ENCODE data around the gene KIF1A.
A peak's percentile ranks its signal among the peaks of the same experiment; 100 is the strongest.
"Not testable (repeated sequence)": the region's sequence is repeated elsewhere in the genome, so short reads cannot be mapped to it uniquely, and the experiment has no call there.

KIF1A gene

DNA sequence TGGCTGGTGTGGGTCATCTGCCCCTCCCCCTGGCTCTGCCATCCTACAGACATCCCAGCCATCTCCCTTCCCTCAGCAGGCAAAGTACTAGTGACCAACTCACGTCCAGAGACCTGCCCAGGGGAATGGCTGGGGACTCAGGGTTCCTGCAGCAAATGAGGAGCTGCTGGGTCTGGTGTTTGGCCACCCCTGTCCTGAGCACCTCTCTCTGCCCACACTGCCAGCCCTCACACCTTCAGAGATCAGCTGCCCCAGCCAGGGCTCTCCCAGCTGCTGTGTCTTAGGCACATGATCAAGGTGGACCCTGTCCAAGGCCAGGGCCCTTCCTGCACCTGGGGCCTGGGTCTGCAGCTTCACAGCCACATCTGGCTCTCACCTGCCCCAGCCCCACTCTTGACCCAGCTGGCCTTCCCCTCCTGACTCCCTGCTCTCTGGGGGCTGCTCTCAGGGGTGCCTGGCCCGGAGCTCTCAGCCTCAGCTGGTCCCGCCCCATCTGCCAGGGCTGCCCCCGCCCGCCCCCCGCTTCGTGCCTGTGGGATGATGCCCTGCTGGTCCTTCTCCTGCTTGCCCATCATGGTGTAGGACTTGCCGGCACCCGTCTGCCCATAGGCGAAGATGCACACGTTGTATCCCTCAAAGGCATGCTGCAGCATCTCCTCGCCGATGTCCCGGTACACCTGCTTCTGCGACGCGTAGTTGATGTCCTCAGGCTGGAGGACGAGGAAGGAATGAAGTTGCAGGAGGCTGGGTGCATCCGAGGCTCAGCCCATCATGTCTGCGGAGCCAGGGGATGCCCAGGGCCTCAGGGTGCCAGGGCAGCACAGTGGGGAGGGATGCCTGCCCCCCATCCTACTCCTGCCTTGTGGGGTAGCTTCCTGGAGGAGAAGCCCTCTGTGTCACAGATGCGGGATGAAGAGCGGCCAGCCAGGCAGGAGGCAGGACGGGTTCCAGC is 32.2 kb downstream of the KIF1A start:
- no peak for DNase-seq (ENCODE audit: low spot score)

GRCh38 chr2:240786871-240787311 is 33.1 kb downstream of the KIF1A start:
- no peak for DNase-seq (ENCODE audit: low spot score)

DNA sequence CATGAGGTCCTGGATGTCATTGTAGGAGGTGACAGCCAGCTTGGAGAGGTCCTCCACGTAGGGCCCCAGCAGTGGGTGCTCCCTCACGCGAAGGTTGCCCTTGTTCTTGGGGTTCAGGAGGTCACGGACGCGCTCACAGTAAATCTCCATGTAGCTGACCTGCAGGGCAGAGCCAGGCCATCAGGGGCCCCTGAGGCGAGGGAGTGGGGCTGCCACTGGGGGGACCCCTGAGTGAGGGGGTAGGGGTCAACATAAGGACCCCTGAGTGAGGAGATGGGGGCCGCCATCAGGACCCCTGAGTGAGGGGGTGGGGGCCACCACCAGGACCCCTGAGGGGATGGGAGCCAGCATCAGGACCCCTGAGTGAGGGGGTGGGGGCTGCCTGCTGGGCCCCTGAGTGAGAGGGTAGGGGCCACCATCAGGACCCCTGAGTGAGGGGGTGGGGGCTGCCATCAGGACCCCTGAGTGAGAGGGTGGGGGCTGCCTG is 33.6 kb downstream of the KIF1A start:
- no peak for DNase-seq (ENCODE audit: low spot score)

GRCh38 chr2:240785424-240786335 is 34.3 kb downstream of the KIF1A start:
- DNase-seq (ENCODE audit: low spot score): no peak

DNA sequence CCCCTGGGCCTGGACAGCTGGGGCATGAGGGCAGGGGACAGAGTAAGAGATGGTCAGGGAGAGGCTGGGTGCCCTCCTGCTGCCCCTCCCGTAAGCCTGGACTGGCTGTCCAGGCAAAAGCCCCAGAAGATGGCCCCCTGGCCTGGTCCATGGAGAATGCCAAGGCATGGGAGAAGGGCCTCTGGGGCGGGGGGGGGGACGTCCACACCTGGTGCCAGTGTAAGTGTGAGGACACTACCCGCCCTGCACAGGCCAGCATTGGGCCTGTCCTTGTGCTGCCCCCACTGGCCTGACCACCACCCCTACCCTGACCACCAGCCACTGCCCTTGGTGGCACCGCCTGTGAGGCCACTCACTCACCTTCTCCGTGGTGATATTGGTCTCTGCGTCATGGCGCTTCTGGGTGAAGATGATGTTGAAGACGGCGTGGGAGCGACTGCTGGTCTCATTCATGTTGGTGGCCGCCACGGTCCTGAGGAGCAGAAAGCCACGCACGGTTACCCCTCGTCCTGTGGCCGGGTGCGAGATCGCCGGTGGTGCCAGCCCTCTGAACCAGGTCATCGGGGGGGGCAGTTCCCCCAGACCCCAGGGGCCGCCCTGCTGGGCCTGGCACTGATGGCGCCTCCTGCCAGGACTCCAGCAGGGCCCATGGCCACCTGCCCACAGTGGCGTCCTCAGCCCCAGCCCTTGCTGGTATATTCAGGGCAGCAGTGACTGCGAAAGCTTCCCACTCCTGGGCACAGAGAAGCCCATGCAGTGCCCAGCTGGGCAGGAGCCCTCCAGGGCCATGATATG is 35.2 kb downstream of the KIF1A start:
- no peak for DNase-seq (ENCODE audit: low spot score)

DNA sequence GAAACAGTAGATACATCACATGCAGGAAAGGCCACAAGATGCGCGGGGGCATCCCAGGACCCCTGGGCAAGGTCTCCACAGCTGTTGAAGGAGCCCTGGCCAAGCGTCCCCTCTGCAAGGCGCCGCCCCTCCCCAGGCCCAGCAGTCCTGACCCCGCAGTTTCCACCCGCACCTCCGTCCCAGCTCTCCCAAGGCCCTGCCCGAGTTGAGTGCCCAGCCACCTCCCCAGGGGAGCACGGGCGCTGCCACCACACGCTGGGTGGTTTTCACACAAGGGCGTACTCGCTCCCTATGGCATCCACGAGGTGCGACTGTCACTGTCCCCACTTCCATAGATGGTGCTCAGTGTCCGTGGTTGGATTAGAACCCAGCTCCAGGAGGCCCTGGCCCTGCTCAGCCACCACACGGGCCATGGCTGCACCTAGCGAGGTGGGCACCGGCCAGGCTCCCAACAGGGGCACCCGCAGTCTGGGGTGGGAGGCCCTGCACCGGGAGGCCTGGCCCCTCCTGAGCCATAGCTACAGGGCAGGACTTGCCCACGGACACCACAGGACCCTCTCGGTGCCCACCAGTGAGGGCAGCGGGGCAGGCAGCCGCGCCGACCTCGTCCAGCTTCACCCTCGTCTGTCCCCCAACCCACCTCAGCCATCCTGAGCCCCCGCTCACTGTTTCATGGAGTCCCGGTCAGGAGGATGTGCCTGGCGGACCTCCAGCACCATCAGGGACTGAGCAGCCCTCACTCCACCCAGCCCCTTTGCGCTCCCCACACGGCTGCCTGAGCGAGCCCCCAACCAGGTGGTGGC is 36.0 kb downstream of the KIF1A start:
- no peak for DNase-seq (ENCODE audit: low spot score)

DNA sequence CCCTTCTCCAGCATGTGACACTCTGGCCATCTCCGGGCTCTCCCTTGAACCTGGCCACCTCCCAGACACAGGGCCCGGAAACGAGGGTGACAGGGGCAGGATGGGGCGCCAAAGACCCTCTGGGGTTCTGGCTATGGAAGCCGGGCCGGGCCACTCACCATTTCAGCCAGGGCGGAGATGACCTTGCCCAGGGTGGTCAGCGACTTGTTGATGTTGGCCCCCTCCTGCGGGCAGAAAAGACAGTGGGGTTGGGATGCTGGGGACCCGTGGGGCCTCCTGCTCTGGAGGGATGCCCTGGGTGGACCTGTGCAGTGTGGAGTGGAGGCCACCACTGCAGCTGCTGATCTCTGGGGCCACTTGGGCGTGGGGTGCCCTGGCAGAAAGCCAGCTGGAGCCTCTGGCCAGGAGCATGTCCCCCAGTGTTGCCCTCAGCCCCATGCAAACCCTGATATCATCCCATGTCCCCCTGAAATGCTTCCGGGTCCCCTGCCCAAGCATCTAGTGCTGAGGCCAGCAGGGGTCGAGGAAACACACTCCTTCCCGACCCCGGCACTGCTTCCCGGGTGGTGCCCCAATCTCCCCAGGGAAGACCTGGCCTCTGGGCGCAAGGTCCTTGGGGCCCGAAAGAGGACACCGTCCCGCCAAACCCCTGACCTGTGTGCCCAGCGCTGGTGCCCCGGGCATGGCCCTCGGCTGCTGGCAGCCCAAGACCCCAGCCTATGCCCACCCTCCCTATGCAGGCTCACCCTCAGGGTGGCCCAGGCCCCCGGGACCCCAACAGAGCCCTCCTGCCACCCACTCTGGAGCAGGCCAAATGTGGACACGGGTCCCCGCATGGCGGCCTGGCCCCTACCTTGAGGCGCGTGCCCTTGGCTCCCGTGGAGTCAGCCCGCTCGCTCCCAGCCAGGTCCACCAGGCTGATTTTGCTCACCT is 36.9 kb downstream of the KIF1A start:
- no peak for DNase-seq (ENCODE audit: low spot score)

DNA sequence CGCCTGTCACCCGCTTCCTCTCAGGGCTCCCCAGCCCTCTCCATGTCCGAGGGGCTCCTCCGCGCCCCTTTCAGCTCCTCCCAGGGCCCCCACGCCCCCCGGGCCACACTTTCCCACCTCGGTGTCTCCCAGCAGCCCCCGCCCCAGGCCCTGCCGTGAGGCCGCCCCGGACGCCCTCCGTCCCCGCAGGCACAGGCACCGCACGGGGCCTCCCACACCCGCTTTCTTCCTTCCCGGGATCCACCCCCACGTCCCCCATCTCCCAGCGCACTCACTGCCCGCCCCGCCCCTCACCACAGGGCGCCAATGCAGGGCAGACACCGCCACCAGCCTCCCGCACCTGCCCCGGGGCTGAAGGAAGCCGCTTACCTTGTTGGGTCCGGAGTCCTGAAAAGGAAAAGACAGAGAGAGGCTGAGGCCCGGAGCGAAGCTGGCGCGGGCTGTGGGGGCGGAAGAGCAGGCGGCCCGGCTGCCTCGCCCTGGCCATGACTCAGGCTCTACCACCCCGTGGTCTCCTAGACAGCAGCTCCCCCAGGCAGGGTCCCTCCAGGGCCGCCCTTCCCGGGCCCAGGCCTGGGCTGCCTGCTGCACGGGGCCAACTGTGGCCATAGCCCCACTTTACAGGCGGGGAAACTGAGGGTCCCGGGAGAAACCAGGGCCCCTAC is 37.7 kb downstream of the KIF1A start:
- no peak for DNase-seq (ENCODE audit: low spot score)

DNA sequence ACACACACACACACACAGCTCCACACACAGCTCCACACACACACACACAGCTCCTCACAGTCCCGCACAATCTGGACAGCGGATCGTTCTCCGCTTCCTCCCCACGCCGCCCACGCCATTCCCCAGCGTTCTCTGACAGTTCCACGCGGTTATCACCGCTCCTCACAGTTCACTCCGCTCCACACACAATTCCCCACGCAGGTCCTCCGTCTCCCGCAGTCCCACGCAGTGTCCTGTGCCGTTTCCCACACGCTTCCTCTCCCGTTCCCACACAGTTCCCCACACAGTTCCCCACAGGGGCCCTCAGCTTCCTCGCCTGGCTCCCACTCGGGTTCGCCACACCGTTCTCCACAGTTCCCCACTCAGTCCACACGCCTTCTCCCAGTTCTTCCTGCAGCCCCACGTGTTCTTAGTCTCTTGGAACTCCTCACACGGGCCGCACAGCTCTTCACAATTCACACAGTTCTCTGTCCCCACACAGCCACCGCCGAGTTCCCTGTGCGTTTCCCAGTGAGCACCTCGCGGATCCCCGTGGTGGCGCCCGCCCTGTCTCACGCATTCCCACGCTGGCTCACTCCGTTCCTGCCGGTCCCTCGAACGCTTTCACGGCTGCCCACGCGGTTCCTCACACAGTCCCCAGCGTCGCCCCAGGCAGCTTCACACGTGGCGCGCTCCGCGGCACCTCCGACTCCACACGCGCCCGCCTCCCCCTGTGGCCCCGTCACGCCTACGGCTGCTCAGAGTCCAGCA is 38.4 kb downstream of the KIF1A start:
- DNase-seq (ENCODE audit: low spot score): no peak

DNA sequence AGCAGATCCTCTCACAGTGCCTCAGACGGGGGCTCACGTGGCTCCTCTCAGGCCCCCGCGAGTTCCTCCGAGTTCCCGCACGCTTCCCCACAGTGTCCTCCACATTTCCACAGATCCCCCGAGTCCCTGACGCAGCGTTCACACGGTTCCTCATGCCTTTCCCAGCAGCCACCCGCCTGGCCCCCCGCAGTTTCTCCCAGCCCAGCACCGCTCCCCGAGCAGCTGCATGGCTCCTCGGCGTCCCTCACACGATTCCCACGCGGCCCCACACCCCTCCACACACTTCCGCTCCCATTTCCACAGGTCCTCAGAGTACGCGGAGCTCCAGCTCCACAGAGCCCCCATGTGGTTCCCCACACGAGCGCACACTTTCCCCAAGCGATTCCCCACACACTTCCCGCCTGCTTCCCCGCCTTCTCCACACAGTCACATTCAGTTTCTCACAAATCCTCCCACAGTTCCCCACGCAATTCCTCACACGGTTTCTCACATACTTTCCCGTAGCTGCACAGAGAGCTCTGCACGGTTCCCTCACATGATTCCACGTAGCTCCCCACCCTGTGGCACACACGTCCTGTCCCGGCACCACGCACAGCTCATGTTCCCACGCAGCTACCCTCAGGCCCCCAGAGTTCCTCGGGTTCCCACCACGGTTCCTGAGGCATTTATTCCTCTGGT is 39.9 kb downstream of the KIF1A start:
- DNase-seq (ENCODE audit: low spot score): peak; percentile 11

DNA sequence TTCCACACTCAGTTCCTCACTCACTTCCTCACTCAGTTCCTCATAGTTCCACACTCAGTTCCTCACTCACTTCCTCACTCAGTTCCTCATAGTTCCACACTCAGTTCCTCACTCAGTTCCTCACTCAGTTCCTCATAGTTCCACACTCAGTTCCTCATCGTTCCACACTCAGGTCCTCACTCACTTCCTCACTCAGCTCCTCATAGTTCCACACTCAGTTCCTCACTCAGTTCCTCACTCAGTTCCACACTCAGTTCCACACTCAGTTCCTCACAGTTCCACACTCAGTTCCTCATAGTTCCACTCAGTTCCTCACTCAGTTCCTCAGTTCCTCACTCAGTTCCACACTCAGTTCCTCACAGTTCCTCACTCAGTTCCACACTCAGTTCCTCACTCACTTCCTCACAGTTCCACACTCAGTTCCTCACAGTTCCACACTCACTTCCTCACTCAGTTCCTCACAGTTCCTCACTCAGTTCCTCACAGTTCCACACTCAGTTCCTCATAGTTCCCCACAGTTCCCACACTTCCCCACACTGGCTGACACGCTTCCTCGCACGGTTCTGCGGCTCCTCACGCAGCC is 40.7 kb downstream of the KIF1A start:
- DNase-seq (ENCODE audit: low spot score): not testable (repeated sequence)

DNA sequence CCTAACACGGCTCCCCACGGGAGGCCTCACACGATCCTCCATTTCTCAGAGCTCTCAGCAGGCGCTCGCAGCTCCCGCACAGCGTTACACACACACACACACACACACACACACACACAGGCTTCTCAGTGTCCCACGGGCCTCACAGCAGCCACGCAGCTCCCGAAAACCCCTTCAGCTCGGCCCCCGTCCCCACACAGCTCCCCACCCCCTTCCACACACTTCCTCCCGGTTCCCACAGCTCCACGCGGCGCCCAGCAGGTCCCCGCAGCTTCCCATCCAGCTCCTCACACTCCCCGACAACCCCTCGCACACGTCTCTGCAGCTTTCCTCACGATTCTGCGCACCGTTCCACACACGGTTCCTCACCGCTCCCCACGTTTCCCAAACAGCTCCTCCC is 41.6 kb downstream of the KIF1A start:
- DNase-seq (ENCODE audit: low spot score): no peak

DNA sequence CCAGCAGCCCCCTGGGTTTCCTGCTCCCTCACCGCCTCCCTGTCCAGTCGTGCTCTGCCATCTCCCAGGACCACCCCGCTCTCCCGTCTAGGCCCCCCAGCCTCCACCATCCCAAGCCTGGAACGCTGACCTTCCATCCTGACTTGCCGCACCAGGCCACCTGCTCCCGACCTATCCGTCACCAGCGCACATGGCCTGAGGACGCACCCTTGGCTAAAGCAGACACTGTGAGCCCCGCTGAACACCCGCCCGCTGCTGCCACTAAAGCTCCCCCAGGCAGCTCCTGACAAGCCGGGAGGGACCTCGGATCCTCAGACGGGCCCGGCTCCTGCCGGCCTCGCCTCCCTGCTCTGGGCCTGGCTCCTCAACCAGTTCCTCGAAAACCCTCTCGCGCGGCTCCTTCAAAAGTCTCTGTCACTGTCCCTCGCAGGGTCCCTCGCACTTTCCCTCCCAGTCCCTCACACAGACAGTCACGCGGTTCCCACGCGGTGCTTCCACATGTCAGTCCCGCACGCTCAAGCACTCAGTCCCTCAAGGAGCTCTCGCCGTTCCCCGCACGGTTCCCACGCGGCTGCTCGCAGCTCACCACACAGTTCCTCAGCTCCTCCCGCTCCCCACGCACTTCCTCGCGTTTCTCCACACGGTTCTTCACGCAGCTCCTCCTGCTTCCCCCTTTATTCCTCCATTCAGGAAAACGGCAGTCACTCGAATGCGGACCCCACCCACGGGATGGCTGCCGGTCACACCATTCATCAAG is 42.4 kb downstream of the KIF1A start:
- DNase-seq (ENCODE audit: low spot score): no peak

DNA sequence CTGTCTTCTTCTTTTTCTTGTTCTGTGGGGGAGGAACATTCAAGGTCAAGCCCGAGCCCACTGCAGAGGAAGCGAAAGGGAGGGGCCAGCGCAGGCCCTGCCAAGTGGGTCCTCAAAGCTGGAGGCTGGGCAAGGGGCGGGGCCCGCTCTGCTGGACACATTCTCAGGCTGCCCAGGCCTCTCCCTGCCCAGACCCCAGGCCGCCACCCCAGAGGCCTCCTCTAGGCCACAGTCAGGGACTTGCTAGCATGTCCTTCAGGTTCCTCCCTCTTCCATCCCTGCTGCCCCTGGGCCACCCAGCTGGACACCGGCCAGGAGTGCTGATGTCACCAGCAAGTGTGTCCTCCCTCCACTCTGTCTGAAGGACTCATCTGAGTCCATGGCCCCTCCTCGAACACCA is 44.1 kb downstream of the KIF1A start:
- DNase-seq (ENCODE audit: low spot score): no peak

DNA sequence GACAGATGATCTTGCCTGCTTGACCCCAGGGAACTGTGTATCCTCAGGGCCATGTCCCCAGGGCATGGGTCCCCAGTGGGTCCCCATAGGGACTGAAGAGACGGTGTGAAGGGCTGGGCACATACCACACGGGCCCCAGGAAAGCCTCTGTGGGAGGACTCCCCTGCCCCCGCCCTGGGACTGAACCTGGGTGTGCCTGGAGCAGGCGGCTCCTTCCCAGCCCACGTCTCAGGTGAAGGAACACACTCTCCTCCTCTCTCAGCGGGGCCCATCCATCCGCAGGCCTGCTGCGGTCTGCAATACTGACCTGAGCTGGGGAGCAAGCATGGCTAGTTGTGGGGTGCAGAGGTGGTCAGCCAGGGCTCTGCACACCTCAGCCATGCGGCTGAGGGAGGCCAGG is 45.2 kb downstream of the KIF1A start:
- no peak for DNase-seq (ENCODE audit: low spot score)

- no peak for DNase-seq (ENCODE audit: low spot score)
Measured at GRCh38 chr2:240769096-240769495, 50.9 kb downstream of the KIF1A start.

DNA sequence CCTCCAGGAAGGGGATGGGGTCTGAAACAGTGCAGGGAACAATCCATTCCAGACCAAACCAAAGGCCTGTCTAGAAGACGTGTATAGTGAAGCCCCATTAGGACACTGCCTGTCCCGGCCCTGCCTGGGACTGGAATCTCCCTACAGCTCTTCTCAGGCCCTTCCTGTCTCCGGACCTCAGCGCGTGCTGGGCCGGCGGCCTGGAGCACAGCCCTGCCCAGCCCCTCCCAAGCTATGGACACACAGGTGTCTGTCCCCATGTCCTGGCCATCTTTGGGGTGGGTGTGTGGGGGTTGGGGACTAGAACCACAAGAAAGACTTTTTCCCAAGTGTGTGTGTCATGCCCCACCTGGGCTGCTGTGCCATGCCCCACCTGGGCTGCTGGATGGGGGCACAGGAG is 51.8 kb downstream of the KIF1A start:
- no peak for DNase-seq (ENCODE audit: low spot score)
